GM23248 (cell line): ENCODE data around the gene WNT9B. TPM values are rescaled to one million over a fixed set of nuclear protein-coding genes. Genes with fewer than 3 reads are reported as not detected.

Experiments
- DNase-seq: peaks from one replicate; pipeline ENCODE4 v3.0.0-alpha.2; 2015
- H2AFZ ChIP-seq: fragments of 200-600 bp; sonication (generic); 2 replicates; pipeline ENCODE4 v1.6.1; 2016; ENCODE audit warnings: antibody characterized with exemption
- H3F3A ChIP-seq: fragments of 200-600 bp; sonication (generic); 2 replicates; pipeline ENCODE4 v1.6.1; 2016; ENCODE audit warnings: mild to moderate bottlenecking, antibody characterized with exemption, mixed run types; ENCODE audit not compliant: insufficient read depth
- H3K27ac ChIP-seq: fragments of 200-600 bp; sonication (generic); 2 replicates; pipeline ENCODE4 v1.5.1; 2016; ENCODE audit warnings: mild to moderate bottlenecking
- H3K27me3 ChIP-seq: fragments of 200-600 bp; sonication (generic); replicated peaks from 2 replicates; pipeline ENCODE4 v1.6.1; 2016; ENCODE audit warnings: mild to moderate bottlenecking; ENCODE audit not compliant: insufficient read depth
- H3K36me3 ChIP-seq: fragments of 200-600 bp; sonication (generic); 2 replicates; pipeline ENCODE4 v1.6.1; 2016; ENCODE audit warnings: low read depth, mild to moderate bottlenecking
- H3K4me1 ChIP-seq: fragments of 200-600 bp; sonication (generic); 2 replicates; pipeline ENCODE4 v1.6.1; 2016; ENCODE audit warnings: mild to moderate bottlenecking; ENCODE audit not compliant: insufficient read depth
- H3K4me2 ChIP-seq: fragments of 200-600 bp; sonication (generic); one replicate; pipeline ENCODE4 v1.6.1; 2016; ENCODE audit warnings: mild to moderate bottlenecking; ENCODE audit not compliant: unreplicated experiment
- H3K4me3 ChIP-seq: fragments of 200-600 bp; sonication (generic); 2 replicates; pipeline ENCODE4 v1.5.1; 2016; ENCODE audit warnings: mild to moderate bottlenecking
- H3K79me2 ChIP-seq: fragments of 200-600 bp; sonication (generic); 2 replicates; pipeline ENCODE4 v1.6.1; 2016; ENCODE audit warnings: mild to moderate bottlenecking; ENCODE audit not compliant: insufficient read depth
- H3K9ac ChIP-seq: fragments of 200-600 bp; sonication (generic); 2 replicates; pipeline ENCODE4 v1.6.1; 2016; ENCODE audit warnings: mild to moderate bottlenecking
- H3K9me2 ChIP-seq: fragments of 200-600 bp; sonication (generic); 2 replicates; pipeline ENCODE4 v1.6.1; 2016; ENCODE audit warnings: mixed run types, mild to moderate bottlenecking, moderate library complexity; ENCODE audit not compliant: insufficient read depth
- H3K9me3 ChIP-seq: fragments of 200-600 bp; sonication (generic); one replicate; pipeline ENCODE4 v1.6.1; 2017; ENCODE audit warnings: low read depth
- H4K20me1 ChIP-seq: fragments of 200-600 bp; sonication (generic); 2 replicates; pipeline ENCODE4 v1.6.0; 2016; ENCODE audit not compliant: insufficient read depth
- EZH2 ChIP-seq: fragments of 200-600 bp; sonication (generic); IDR thresholded peaks from 2 replicates; pipeline ENCODE4 v1.6.1; 2018; ENCODE audit warnings: antibody characterized with exemption, mild to moderate bottlenecking; ENCODE audit not compliant: insufficient read depth, poor library complexity, severe bottlenecking
- EZH2phosphoT487 ChIP-seq: fragments of 200-600 bp; sonication (generic); IDR thresholded peaks from 2 replicates; pipeline ENCODE4 v1.6.1; 2018; ENCODE audit warnings: antibody characterized with exemption, moderate library complexity, mild to moderate bottlenecking, low read depth; ENCODE audit not compliant: insufficient read depth
- WGBS, 2 experiments: methylation state at CpG; one replicate each; pipeline ENCODE4 v1.1.6; 2015 to 2017; ENCODE audit warnings: low lambda C conversion rate in 2 of 2, low coverage in 1 of 2; ENCODE audit errors: missing lambda C conversion rate in 2 of 2; 5-methylcytosine and 5-hydroxymethylcytosine counted together
- in situ Hi-C: fragments of 300-500 bp; cut with MboI; formaldehyde crosslinking; loops from 2 replicates; pipeline ENCODE4 v1.15.0; 2020
- polyA plus RNA-seq: library from polyadenylated mRNA; unstranded; fragments of >200 nt; fragmentation: Nextera tagmentation; extraction: Ambion mirVana; gene quantifications from 2 replicates; pipeline ENCODE4 v1.2.1, GENCODE V29; 2016
- total RNA-seq: library from RNA; depleted of rRNA; stranded (reverse); fragments of >200 nt; shearing (Covaris generic); gene quantifications from 2 replicates; pipeline ENCODE4 v1.2.3, GENCODE V29; 2014

WNT9B gene
- total and polyA plus RNA-seq, 2 experiments from 2014 or later, result not detected

GRCh38 chr17:46862949-46863348, 11.6 kb downstream of the WNT9B start:
- Histone ChIP-seq H2AFZ (no peak overlapping the region), H3K4me2 (no peak overlapping the region), H3K9me3 (no peaks in the 10 kb centered on the region), H3K27ac (no peak overlapping the region), H3K36me3 (no peaks in the 10 kb centered on the region), H3F3A (no peaks in the 10 kb centered on the region), H3K4me3 (no peak overlapping the region), H3K9ac (no peak overlapping the region), H3K79me2 (no peaks in the 10 kb centered on the region), H3K4me1 (no peaks in the 10 kb centered on the region), H4K20me1 (no peaks in the 10 kb centered on the region), H3K27me3 (no peaks in the 10 kb centered on the region; the same call in 1 of the 2 replicates), H3K9me2 (no peaks in the 10 kb centered on the region)
- WGBS, 2 experiments, result 18 to 31% methylated on average over 10 to 12 of the region's 13 CpGs
- in situ Hi-C loops, result no loop called here
- TF ChIP-seq EZH2 (no peak), EZH2phosphoT487 (no peak)
- no peak for DNase-seq

- H3K4me1 ChIP-seq, result no peaks in the 10 kb centered on the region
- no peak overlapping the region for H2AFZ ChIP-seq
- H3K36me3 ChIP-seq, result no peaks in the 10 kb centered on the region
- H3K27me3 ChIP-seq, result no peaks in the 10 kb centered on the region; the same call in 1 of the 2 replicates
- H3K79me2 ChIP-seq, result no peaks in the 10 kb centered on the region
- no peak overlapping the region for H3K4me3 ChIP-seq
- no peaks in the 10 kb centered on the region for H3K9me2 ChIP-seq
- no peak overlapping the region for H3K9ac ChIP-seq
- DNase-seq, result no peak
- no peak for TF ChIP-seq EZH2phosphoT487
- no peak for TF ChIP-seq EZH2
- no peak overlapping the region for H3K27ac ChIP-seq
- no peaks in the 10 kb centered on the region for H4K20me1 ChIP-seq
- no peaks in the 10 kb centered on the region for H3K9me3 ChIP-seq
- no peak overlapping the region for H3K4me2 ChIP-seq
- 55 to 61% methylated on average over 8 of the region's 8 CpGs for WGBS, 2 experiments
- H3F3A ChIP-seq, result no peaks in the 10 kb centered on the region
- in situ Hi-C loops, result no loop called here
Observed at GRCh38 chr17:46863383-46864121, 12.2 kb downstream of the WNT9B start.

- no peak overlapping the region for H3K4me2 ChIP-seq
- no peaks in the 10 kb centered on the region for H3F3A ChIP-seq
- DNase-seq, result peak; percentile 26
- H3K4me1 ChIP-seq, result peaks cover 6% of the 10 kb centered on the region; the same call in 1 of the 2 replicates
- in situ Hi-C loops, result no loop called here
- H3K4me3 ChIP-seq, result no peak overlapping the region
- no peak overlapping the region for H3K27ac ChIP-seq
- no peak overlapping the region for H3K9ac ChIP-seq
- H2AFZ ChIP-seq, result no peak overlapping the region
- no peaks in the 10 kb centered on the region for H3K79me2 ChIP-seq
- no peaks in the 10 kb centered on the region for H3K9me2 ChIP-seq
- TF ChIP-seq EZH2 (no peak), EZH2phosphoT487 (no peak)
- H3K27me3 ChIP-seq, result no peaks in the 10 kb centered on the region; the same call in 1 of the 2 replicates
- no peaks in the 10 kb centered on the region for H4K20me1 ChIP-seq
- 14 to 25% methylated on average over 8 of the region's 8 CpGs for WGBS, 2 experiments
- no peaks in the 10 kb centered on the region for H3K36me3 ChIP-seq
- no peaks in the 10 kb centered on the region for H3K9me3 ChIP-seq
Observed at GRCh38 chr17:46865100-46865499, 13.7 kb downstream of the WNT9B start.

GRCh38 chr17:46866325-46866724, 14.9 kb downstream of the WNT9B start:
- no peaks in the 10 kb centered on the region; the same call in 1 of the 2 replicates for H3K27me3 ChIP-seq
- H2AFZ ChIP-seq, result no peak overlapping the region
- no peak overlapping the region for H3K27ac ChIP-seq
- no peak for DNase-seq
- H3K4me3 ChIP-seq, result no peak overlapping the region
- peaks cover 6% of the 10 kb centered on the region; the same call in 1 of the 2 replicates for H3K4me1 ChIP-seq
- in situ Hi-C loops, result no loop called here
- WGBS, 2 experiments, result 64 to 71% methylated on average over 8 of the region's 8 CpGs
- H3K36me3 ChIP-seq, result no peaks in the 10 kb centered on the region
- H3K9me2 ChIP-seq, result no peaks in the 10 kb centered on the region
- no peaks in the 10 kb centered on the region for H3K9me3 ChIP-seq
- no peaks in the 10 kb centered on the region for H3K79me2 ChIP-seq
- H3F3A ChIP-seq, result no peaks in the 10 kb centered on the region
- H3K9ac ChIP-seq, result no peak overlapping the region
- H4K20me1 ChIP-seq, result no peaks in the 10 kb centered on the region
- H3K4me2 ChIP-seq, result no peak overlapping the region
- TF ChIP-seq EZH2phosphoT487, result no peak
- no peak for TF ChIP-seq EZH2
